Hair follicle dermal papilla cell (primary cell): Measurements from ENCODE around the gene DNTTIP2. TPM values are rescaled to one million over a fixed set of nuclear protein-coding genes. Genes with fewer than 3 reads are reported as not detected.

ENCODE experiments used
- small RNA-seq: library from RNA; depleted of rRNA; stranded (forward); fragments of <200 nt; gene quantifications from one replicate; pipeline ENCODE3, GENCODE V24; 2012
- total RNA-seq: library from RNA; depleted of rRNA; stranded (reverse); fragments of >200 nt; gene quantifications from 2 replicates; pipeline ENCODE4 v1.2.3, GENCODE V29; 2012

DNTTIP2 gene, protein sequence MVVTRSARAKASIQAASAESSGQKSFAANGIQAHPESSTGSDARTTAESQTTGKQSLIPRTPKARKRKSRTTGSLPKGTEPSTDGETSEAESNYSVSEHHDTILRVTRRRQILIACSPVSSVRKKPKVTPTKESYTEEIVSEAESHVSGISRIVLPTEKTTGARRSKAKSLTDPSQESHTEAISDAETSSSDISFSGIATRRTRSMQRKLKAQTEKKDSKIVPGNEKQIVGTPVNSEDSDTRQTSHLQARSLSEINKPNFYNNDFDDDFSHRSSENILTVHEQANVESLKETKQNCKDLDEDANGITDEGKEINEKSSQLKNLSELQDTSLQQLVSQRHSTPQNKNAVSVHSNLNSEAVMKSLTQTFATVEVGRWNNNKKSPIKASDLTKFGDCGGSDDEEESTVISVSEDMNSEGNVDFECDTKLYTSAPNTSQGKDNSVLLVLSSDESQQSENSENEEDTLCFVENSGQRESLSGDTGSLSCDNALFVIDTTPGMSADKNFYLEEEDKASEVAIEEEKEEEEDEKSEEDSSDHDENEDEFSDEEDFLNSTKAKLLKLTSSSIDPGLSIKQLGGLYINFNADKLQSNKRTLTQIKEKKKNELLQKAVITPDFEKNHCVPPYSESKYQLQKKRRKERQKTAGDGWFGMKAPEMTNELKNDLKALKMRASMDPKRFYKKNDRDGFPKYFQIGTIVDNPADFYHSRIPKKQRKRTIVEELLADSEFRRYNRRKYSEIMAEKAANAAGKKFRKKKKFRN
- total RNA-seq: 22.2 TPM in 2 replicates

DNA sequence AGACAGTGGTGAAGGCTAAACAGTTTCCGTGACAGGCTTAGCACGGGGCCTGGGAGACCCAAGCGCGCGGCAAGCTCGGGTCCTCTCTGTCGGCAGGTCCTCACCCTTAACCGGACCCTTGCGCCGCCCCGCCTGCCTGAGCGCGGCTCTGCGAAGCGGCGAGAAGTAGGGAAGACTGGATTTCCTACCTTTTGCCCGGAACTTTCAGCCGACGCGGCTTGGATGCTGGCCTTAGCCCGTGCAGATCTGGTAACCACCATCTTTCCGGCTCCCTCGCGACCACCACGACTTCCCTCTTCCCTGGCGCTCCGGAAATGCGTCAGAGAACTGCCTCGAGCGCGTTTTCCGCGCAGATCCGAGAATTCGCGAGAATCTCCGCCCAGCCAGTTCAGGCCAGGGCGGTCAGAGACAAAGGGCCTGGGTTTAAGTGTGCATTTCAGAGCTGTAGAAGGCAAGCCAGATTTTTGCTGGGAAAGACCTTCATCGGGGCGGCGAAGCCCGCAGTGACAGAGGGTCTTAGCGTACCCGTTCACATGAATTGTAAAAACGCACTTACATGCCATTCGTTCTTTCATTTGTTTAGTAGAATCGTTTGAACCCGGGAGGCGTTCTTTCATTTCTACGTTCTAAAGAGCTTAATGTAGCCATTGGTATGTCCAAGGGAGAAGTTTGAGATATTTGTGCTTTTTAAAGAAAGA, at the start of gene DNTTIP2:
DNTTIP2 (minus strand) TSS at position 318 of the 698 bp plus-strand sequence; CDS start at position 260, 58 bp downstream.

DNA sequence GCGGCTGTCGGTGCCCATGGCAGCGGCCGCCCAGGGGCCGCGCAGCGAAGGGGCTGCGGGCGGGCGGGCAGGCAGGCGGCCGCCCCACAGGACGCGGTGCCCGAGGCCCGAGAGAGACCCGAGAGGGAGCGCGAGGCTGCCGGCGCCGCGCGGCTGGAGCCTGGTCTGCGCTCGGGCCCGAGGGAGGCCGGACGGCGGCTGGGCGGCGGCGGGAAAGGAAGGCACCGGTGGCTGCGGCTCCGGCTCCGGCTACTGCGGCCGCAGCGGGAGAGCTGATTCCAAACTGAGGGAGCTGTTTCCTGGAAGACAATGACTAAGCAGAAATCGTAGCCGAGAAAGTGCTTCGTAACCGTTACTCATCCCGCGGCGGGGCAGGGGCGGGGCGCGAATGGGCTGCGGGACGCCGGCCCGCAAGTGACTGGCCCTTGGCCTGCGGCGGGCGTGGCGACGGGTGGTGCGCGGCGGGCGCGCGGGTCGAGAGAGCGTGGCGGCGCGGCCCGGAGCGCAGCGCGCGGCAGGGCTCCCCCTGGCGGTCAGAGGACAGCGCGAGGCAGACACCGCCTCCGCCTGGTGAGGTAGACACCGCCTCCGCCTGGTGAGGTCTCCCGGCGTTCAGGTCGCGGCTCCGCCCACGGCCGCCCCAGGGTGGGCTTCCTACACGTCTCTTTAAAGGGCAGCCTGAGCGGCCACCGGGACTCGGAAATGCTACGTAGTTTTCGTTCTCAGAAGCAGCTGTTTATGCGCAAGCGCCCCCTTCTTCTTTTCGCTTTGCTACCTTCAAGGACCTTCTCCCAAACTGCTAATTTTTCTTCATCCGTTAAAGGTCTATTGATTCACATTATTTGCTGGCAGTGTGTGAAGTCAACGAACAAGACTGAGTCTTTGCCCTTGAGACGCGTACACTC, 30.4 kb upstream of the DNTTIP2 start, which contains the start of gene GCLM:
GCLM (minus strand) TSS at position 285 of the 905 bp plus-strand sequence; CDS start at position 18, 267 bp downstream.

Small RNA genes within 50 kb of the gene (small RNA-seq; reads per million reads assigned to genes)
- gene AL117351.2: not detected
- gene MIR760: not detected

Other genes starting within 250 kb of the DNTTIP2 start
- gene BCAR3, start 197.4 kb downstream of the DNTTIP2 start, total RNA-seq: 68.8 and 77.7 TPM in 2 replicates
- 30.8 and 40.1 TPM in 2 replicates for gene GCLM, start 30.2 kb upstream of the DNTTIP2 start, total RNA-seq
- 0.85 and 2.4 TPM in 2 replicates for gene ABCA4, start 241.9 kb upstream of the DNTTIP2 start, total RNA-seq